NB4 (cell line): ENCODE results near the gene IMPDH1.

ENCODE experiments used
- DNase-seq: peaks from one replicate; pipeline ENCODE4 v3.0.0; 2010; ENCODE audit warnings: low read depth
- H3K4me3 ChIP-seq: one replicate; pipeline ENCODE4 v1.5.1; 2011; ENCODE audit warnings: mild to moderate bottlenecking, low read depth, low read length, moderate library complexity
- MYC ChIP-seq: IDR thresholded peaks from 2 replicates; pipeline ENCODE4 v1.6.1; 2011; ENCODE audit warnings: low read depth, low read length
- POLR2A ChIP-seq: IDR thresholded peaks from 2 replicates; pipeline ENCODE4 v1.6.1; 2011; ENCODE audit warnings: mild to moderate bottlenecking; ENCODE audit not compliant: insufficient read length; ENCODE audit errors: extremely low read depth
- TF ChIP-seq, protein P1 (sequence below): IDR thresholded peaks from one replicate; pipeline ENCODE4 v1.5.1; 2012; ENCODE audit warnings: low read depth, low read length
- TF ChIP-seq, protein P2 (sequence below): IDR thresholded peaks from 2 replicates; pipeline ENCODE4 v1.6.1; 2011; ENCODE audit warnings: low read depth, low read length

Gene IMPDH1

DNA sequence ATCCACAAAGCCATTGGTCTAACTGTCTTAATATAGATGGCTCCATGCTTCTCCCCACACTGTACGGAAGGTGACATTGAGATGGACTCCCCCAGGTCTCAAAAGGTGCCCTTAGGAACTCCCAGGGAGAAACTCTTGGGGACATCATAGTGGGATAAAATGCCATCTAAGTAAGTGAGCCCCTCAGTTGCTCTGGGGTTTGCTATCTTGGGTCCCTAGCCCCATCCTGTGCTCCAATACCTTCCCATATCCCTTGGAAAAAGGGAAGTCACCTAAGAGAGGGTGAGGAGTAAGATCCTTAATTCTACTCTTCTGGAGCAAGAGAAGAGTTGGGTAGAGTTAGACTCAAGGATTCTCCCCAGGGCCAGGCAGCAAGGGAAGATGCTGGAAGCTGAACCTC, 56.2 kb downstream of the IMPDH1 start:
- no peak overlapping the region for H3K4me3 ChIP-seq
- TF ChIP-seq, protein P1, sequence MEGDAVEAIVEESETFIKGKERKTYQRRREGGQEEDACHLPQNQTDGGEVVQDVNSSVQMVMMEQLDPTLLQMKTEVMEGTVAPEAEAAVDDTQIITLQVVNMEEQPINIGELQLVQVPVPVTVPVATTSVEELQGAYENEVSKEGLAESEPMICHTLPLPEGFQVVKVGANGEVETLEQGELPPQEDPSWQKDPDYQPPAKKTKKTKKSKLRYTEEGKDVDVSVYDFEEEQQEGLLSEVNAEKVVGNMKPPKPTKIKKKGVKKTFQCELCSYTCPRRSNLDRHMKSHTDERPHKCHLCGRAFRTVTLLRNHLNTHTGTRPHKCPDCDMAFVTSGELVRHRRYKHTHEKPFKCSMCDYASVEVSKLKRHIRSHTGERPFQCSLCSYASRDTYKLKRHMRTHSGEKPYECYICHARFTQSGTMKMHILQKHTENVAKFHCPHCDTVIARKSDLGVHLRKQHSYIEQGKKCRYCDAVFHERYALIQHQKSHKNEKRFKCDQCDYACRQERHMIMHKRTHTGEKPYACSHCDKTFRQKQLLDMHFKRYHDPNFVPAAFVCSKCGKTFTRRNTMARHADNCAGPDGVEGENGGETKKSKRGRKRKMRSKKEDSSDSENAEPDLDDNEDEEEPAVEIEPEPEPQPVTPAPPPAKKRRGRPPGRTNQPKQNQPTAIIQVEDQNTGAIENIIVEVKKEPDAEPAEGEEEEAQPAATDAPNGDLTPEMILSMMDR: no peak
- DNase-seq: no peak

DNA sequence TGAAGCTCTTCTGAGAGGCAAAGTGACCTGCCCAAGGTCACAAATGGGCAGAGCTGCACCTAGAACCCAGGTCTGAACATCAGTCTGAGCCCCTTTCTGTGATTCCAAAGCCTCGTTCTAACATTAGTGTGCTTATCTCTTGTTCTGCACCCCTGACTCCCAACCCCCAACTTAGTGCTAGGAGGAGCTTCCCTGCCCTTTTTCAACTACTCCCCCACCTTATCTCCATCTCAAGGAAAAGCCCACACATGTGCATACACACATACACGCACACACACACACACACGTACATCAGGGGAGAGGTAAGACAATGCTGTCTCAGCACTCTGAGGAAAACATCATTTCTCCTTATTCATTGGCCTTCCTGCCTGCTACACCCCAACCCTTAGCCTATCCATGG, 56.6 kb downstream of the IMPDH1 start:
- no peak overlapping the region for H3K4me3 ChIP-seq
- TF ChIP-seq, protein P2, sequence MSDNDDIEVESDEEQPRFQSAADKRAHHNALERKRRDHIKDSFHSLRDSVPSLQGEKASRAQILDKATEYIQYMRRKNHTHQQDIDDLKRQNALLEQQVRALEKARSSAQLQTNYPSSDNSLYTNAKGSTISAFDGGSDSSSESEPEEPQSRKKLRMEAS: no peak
- DNase-seq: no peak

DNA sequence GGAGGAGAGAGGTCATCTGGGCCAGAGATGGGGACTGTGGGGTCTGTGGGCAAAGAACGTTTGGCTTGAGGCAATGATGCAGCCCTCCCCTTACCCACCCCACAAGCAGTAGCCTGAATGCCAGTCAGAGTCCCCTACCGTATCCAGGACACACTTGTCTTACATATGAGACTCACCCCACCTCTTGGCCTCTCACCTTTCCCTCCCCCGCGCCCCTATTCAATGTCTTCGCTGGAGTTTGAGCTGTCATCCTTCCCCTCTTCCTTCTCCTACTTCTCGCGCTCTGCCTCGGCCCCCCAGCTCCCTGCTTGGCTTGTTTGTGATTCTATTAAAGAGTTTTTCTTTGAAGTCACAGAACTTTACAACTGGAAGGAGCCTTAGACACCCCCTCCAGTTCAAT, 57.1 kb downstream of the IMPDH1 start:
- H3K4me3 ChIP-seq: no peak overlapping the region
- DNase-seq: no peak
- TF ChIP-seq POLR2A (no peak), MYC (no peak)
- TF ChIP-seq, protein P1: no peak
- TF ChIP-seq, protein P2: no peak

DNA sequence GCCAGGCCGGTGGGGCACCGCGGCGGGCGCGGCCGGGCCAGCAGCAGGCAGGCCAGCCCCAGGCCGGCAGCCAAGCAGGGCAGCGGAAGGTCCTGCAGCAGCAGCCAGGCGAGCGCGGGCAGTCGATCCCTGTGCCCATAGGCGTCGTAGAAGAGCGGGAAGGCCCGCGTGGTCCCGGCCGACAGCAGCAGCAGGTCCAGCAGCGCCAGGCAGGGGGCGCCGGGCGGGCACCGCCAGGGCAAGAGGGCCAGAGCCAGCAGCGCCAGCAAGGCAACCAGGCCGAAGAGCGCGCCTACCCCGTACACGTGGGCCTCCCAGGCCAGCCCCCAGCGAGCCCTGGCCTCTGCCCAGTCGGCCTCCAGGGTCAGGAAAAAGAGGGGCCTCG, 57.6 kb downstream of the IMPDH1 start:
- TF ChIP-seq MYC: no peak
- TF ChIP-seq, protein P1: peak; percentile 7
- DNase-seq: no peak
- no peak overlapping the region for H3K4me3 ChIP-seq

DNA sequence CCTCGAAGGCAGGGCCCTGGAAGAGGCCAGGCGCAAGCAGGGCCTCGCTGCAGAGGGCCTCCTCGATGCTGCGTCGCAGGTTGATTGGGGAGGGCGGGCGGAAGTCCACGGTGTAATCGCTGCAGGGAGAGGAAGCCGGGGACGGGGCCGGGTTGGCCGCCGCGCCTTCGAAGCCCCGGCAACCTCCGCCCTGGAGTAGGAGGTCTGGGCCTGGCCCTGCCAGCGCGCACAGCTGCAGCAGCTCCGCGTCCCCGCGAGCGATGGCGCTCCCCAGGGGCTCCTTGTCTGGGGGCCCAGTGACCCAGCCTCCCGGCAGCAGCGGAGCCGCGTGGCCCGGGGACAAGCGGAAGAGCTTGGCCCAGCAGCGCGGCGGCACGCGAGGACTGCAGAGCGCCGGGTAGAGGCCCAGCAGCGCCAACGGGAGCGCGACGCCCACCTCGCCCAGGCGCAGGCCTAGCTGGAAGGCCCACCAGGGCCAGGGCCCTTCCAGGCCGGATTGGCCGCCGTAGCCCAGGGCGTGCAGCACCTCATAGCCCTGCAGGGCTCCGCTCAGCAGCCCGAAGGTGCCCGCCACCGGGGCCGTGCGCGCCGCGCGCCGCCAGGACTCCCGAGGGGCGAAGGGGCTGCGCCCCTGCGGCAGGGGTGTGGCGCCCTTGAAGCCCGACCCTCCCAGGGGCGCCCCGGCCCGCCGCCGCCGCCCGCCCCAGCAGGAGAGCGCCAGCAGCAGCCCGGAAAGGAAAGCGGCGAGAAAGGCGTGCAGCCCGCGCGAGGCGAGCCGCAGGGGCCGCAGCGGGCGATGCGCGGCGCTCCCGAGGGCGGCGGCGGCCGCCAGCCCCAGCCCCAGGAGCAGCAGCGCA, 58.3 kb downstream of the IMPDH1 start:
- no peak overlapping the region for H3K4me3 ChIP-seq
- DNase-seq: no peak
- TF ChIP-seq, protein P2: no peak
- TF ChIP-seq, protein P1: no peak
- TF ChIP-seq MYC (no peak), POLR2A (no peak)

DNA sequence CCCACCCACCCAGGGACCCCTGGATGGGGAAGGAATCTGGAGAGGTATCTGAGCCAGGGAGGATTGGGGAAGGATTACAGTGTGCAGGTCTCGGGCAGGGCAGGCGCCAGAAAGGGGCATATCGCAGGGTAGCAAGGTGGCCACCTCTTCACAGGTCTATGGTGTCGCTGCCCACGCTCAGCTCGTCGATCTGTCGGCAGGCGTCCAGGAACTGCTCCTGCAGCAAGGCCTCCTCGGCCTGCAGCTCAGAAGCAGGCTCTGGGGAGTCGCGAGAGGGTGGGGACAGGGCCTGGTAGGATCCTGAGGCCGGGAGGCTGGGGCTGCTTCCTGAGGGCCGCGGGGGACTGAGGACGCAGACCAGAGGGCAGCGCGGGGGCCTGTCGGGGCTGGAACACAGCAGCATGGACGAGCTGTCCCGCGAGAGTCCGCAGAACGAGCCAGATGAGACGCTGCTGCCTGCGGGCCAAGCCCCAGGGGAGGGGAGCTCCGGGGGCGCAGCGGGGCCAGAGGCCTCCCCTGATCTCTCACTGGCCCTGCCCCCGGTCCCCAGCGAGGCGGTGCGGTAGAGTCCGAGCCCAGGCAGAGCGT, 59.0 kb downstream of the IMPDH1 start:
- DNase-seq: no peak
- TF ChIP-seq, protein P2: no peak
- TF ChIP-seq, protein P1: no peak
- TF ChIP-seq MYC (no peak), POLR2A (no peak)
- H3K4me3 ChIP-seq: no peak overlapping the region
